GM18861 (cell line): ENCODE measurements around the gene VEGFA.

ENCODE experiments used
- ATAC-seq: cut with Tn5 transposase; IDR thresholded peaks from one replicate; pipeline ENCODE4 v1.9.1; 2021; ENCODE audit not compliant: unreplicated experiment

Gene VEGFA

GRCh38 chr6:43771858-43772680 lies 2.1 kb downstream of the VEGFA start:
- no peak for ATAC-seq

- ATAC-seq = no peak
Observed at GRCh38 chr6:43772681-43773049, 2.7 kb downstream of the VEGFA start.

GRCh38 chr6:43773050-43773979 lies 3.3 kb downstream of the VEGFA start:
- no peak for ATAC-seq

- no peak for ATAC-seq
Observed at GRCh38 chr6:43773980-43774775, 4.2 kb downstream of the VEGFA start.

GRCh38 chr6:43774776-43775534 lies 4.9 kb downstream of the VEGFA start:
- ATAC-seq = no peak

GRCh38 chr6:43775535-43775885 lies 5.5 kb downstream of the VEGFA start:
- ATAC-seq = no peak

- ATAC-seq = no peak
Observed at GRCh38 chr6:43776115-43776798, 6.2 kb downstream of the VEGFA start.

- ATAC-seq = no peak
Observed at GRCh38 chr6:43776799-43777776, 7.1 kb downstream of the VEGFA start.

- ATAC-seq = no peak
Observed at GRCh38 chr6:43778131-43778855, 8.3 kb downstream of the VEGFA start.

GRCh38 chr6:43778976-43779851 lies 9.2 kb downstream of the VEGFA start:
- ATAC-seq = no peak

- no peak for ATAC-seq
Observed at GRCh38 chr6:43779852-43780236, 9.8 kb downstream of the VEGFA start.

- ATAC-seq = no peak
Observed at GRCh38 chr6:43780293-43780692, 10.3 kb downstream of the VEGFA start.

- ATAC-seq = no peak
Observed at GRCh38 chr6:43780941-43781928, 11.2 kb downstream of the VEGFA start.

- no peak for ATAC-seq
Observed at GRCh38 chr6:43781941-43782704, 12.1 kb downstream of the VEGFA start.

- no peak for ATAC-seq
Observed at GRCh38 chr6:43782764-43783513, 12.9 kb downstream of the VEGFA start.
